Measurements from ENCODE around the gene RTN4IP1. TPM values are rescaled to one million over a fixed set of nuclear protein-coding genes. Genes with fewer than 3 reads are reported as not detected.

The RTN4IP1 gene
- total RNA-seq, 1 experiment from 2014 or later = 12.5 TPM

DNA sequence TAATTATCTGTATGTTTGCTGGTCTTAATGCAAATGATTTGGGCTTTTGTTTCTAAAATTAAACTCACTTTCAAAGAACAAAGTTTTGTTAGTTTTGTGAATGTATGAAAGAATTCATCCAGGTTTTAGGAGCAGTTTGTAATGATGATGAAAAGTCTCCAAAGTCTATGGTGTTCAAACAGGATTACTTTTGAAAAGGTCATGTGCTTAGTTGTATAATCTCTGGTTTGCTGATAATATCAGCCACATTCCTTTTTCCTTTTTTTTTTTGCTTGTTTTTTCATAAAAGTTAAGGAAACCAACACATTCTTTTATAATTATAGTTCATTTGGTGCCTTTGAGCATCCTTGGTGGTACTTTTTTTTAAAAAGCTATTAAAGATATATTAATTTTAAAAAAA is 88.9 kb downstream of the RTN4IP1 start:
- H3K4me1 Mint-ChIP-seq = peaks cover 5 to 8% of the 10 kb centered on the region in 2 experiments
- no peak for DNase-seq
- Histone ChIP-seq H3K79me1 (ENCODE audit: insufficient read depth, low read depth, low read length, poor library complexity, severe bottlenecking) (no peaks in the 10 kb centered on the region), H3K18ac (ENCODE audit: insufficient read length, low read depth, low read length) (no peak overlapping the region), H3K4ac (ENCODE audit: low read depth, low read length) (no peak overlapping the region), H2BK120ac (ENCODE audit: low read depth, low read length, poor library complexity, severe bottlenecking) (no peak overlapping the region), H3K56ac (ENCODE audit: insufficient read length, low read depth, low read length) (no peak overlapping the region), H3K4me2 (ENCODE audit: insufficient read depth, insufficient read length, low read length) (no peak overlapping the region), H2BK12ac (ENCODE audit: insufficient read length, low read depth, low read length) (no peak overlapping the region), H2AK5ac (ENCODE audit: insufficient read length, low read length) (no peak overlapping the region), H4K20me1 (ENCODE audit: control insufficient read depth, insufficient read depth, insufficient read length) (no peaks in the 10 kb centered on the region), H2BK15ac (ENCODE audit: low read depth, low read length) (no peak overlapping the region), H2BK20ac (ENCODE audit: low read depth, low read length, poor library complexity, severe bottlenecking) (no peak overlapping the region), H3K79me2 (ENCODE audit: insufficient read depth, low read length) (no peaks in the 10 kb centered on the region), H3K9me3 (ENCODE audit: control insufficient read depth, low read depth, low read length) (no peaks in the 10 kb centered on the region), H3K9ac (ENCODE audit: extremely low read depth, insufficient read length, low read length) (no peak overlapping the region), H4K5ac (ENCODE audit: insufficient read length, low read depth, low read length) (no peak overlapping the region), H3K14ac (ENCODE audit: insufficient read depth, low read length) (no peak overlapping the region), H3T11ph (ENCODE audit: low read length) (no peak overlapping the region), H3K27me3 (ENCODE audit: insufficient read depth, low read length) (no peaks in the 10 kb centered on the region), H4K8ac (replicated peaks; ENCODE audit: insufficient read length, low read depth, low read length) (no peak overlapping the region), H2AFZ (ENCODE audit: low read length) (no peak overlapping the region), H3K23me2 (ENCODE audit: insufficient read length, low read depth, low read length, poor library complexity, severe bottlenecking) (no peaks in the 10 kb centered on the region), H4K91ac (ENCODE audit: insufficient read length, low read depth, low read length) (no peak overlapping the region), H2BK5ac (ENCODE audit: insufficient read length, low read length) (no peak overlapping the region), H3K23ac (ENCODE audit: insufficient read length, low read depth, low read length) (no peak overlapping the region), H3K27ac (ENCODE audit: insufficient read length, low read depth, low read length) (no peak overlapping the region), H3K4me1 (ENCODE audit: insufficient read depth, low read length) (no peaks in the 10 kb centered on the region)
- TF ChIP-seq CTCF (conservative IDR thresholded peaks at IDR 0.05) = no peak
- no peak overlapping the region for H3K27ac Mint-ChIP-seq
- H3K4me3 Mint-ChIP-seq = no peak overlapping the region
- H3K27me3 Mint-ChIP-seq (ENCODE audit: low read depth) = no peaks in the 10 kb centered on the region
- no peaks in the 10 kb centered on the region for H3K36me3 Mint-ChIP-seq (ENCODE audit: insufficient read depth in 1 of 3, low read depth in 3 of 3)
- H3K9me3 Mint-ChIP-seq = no peaks in the 10 kb centered on the region

Data from H9 (cell line).